ENCODE results near the gene SPCS3.
"Not testable (repeated sequence)": the region's sequence is repeated elsewhere in the genome, so short reads cannot be mapped to it uniquely, and the experiment has no call there.

The SPCS3 gene

DNA sequence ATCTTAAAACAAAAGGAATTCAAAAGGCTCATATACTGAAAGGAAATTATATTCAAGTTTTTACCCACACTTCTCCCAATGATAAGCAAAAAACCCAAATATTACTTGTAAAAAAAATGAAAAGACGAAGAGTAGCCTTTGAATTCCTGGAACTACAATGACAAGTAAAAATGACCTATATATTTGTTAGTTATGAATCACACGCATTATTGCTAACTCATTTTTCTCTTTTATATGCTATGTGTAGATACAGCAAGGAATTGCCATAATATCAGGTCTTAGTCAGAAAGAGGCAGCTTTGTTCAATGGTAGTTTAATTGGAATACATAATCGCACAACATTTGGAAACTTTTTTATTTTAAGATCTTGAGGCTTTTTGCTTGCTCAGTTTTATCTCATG is 28.0 kb upstream of the SPCS3 start:
- no peak for DNase-seq (ENCODE audit: low read depth)

DNA sequence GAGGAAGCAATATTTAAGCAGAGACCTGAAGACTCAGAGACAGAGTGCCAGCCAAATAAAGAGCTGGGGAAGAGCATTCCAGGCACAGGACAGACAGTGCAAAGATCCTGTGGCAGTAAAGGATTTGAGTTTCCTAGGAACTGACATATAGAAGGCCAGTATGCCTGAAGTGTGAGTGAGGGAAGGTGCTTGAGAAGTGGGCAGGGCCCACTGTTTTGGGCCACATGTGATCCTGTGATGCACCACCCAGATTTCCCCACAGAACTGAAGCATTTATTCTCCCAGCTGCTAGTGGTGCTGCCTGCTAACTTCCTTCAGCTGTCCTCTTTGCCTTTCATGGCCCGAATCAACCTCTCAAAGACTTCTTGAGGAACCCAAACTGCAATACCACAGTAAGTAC is 26.8 kb upstream of the SPCS3 start:
- DNase-seq (ENCODE audit: low read depth): no peak
- no peak overlapping the region for H3K4me3 ChIP-seq (replicated peaks; ENCODE audit: low read depth, low read length)
- TF ChIP-seq, protein P1, sequence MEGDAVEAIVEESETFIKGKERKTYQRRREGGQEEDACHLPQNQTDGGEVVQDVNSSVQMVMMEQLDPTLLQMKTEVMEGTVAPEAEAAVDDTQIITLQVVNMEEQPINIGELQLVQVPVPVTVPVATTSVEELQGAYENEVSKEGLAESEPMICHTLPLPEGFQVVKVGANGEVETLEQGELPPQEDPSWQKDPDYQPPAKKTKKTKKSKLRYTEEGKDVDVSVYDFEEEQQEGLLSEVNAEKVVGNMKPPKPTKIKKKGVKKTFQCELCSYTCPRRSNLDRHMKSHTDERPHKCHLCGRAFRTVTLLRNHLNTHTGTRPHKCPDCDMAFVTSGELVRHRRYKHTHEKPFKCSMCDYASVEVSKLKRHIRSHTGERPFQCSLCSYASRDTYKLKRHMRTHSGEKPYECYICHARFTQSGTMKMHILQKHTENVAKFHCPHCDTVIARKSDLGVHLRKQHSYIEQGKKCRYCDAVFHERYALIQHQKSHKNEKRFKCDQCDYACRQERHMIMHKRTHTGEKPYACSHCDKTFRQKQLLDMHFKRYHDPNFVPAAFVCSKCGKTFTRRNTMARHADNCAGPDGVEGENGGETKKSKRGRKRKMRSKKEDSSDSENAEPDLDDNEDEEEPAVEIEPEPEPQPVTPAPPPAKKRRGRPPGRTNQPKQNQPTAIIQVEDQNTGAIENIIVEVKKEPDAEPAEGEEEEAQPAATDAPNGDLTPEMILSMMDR (IDR thresholded peaks at IDR 0.05; ENCODE audit: low read length, missing control alignments): no peak

More for the DNA sequence above, 28.0 kb upstream of the SPCS3 start:
- no peak overlapping the region for H3K4me3 ChIP-seq (replicated peaks; ENCODE audit: low read depth, low read length)
- TF ChIP-seq, protein P1 (IDR thresholded peaks at IDR 0.05; ENCODE audit: low read length, missing control alignments): no peak

DNA sequence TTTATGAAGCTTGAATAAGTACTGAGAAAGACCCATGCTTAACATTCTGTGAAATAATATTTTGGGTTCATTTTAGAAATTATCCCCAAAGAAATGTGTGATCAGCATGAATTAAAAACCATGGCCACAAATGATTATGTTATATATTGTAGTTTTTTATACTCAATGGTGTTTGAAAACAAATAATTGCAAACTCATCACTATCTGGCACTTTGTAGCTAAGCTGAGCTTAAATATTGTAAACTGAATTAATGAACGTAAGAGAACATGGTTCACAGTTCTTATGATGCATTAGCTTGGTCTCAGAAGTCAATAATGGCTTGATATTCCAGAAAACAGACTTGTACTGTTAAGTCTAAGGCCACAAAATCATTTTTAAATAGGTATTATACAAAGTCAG is 26.1 kb upstream of the SPCS3 start:
- TF ChIP-seq, protein P1 (IDR thresholded peaks at IDR 0.05; ENCODE audit: low read length, missing control alignments): no peak
- DNase-seq (ENCODE audit: low read depth): no peak
- no peak overlapping the region for H3K4me3 ChIP-seq (replicated peaks; ENCODE audit: low read depth, low read length)

GRCh38 chr4:176295907-176296306 is 23.9 kb upstream of the SPCS3 start:
- not testable (repeated sequence) for H3K4me3 ChIP-seq (replicated peaks; ENCODE audit: low read depth, low read length); DNase-seq (ENCODE audit: low read depth)

- TF ChIP-seq, protein P1 (IDR thresholded peaks at IDR 0.05; ENCODE audit: low read length, missing control alignments): no peak
- no peak overlapping the region for H3K4me3 ChIP-seq (replicated peaks; ENCODE audit: low read depth, low read length)
- DNase-seq (ENCODE audit: low read depth): no peak
These were observed 21.1 kb upstream of the SPCS3 start for GRCh38 chr4:176298664-176299063.

- H3K4me3 ChIP-seq (replicated peaks; ENCODE audit: low read depth, low read length): no peak overlapping the region
- TF ChIP-seq, protein P1 (IDR thresholded peaks at IDR 0.05; ENCODE audit: low read length, missing control alignments): no peak
- DNase-seq (ENCODE audit: low read depth): no peak
These were observed 19.7 kb upstream of the SPCS3 start for GRCh38 chr4:176300036-176300435.

DNA sequence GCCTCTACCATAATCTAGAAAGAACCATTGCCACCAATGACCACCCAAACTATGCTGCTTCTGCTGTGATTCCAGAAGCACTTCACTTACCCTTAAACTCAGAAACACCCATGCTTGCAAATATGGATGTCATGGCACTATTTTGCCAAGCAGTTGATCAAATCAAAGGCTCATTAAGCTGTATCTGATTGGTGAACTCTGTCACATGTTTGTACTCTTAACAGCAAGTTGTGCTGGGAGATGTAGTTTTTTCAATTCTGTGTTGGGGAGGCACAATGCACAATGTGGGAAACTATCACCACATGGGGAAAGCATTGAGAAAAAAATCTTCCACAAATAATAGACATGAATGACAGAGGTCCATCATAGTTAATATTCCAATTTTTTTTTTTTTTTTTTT is 19.2 kb upstream of the SPCS3 start:
- TF ChIP-seq, protein P1 (IDR thresholded peaks at IDR 0.05; ENCODE audit: low read length, missing control alignments): no peak
- no peak for DNase-seq (ENCODE audit: low read depth)
- H3K4me3 ChIP-seq (replicated peaks; ENCODE audit: low read depth, low read length): no peak overlapping the region
